ENCODE measurements around the gene KRTAP2-3. TPM values are rescaled to one million over a fixed set of nuclear protein-coding genes. Genes with fewer than 3 reads are reported as not detected.
"Not testable (repeated sequence)": the region's sequence is repeated elsewhere in the genome, so short reads cannot be mapped to it uniquely, and the experiment has no call there.

Gene KRTAP2-3
- total RNA-seq, 1 donor from 2014 or later, result 26.7 TPM

DNA sequence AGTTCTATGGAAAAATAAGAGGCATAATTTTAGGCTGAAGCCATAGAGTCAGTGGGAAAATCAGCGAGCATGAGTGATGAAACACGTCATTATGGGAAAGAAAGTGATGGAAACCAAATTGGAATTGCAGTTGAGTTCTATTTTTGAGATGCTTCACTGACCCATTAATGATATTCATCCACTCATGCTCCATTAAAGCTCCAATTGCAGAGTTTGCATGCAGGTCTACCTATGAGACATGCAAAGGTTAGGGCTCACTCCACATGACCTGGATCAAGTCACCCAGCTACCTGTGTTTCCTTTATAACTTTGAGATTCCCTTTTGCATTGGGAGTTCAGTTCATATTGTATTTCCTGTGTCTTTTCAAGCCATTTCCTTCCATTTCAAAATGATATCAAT, 13.8 kb upstream of the KRTAP2-3 start:
- TF ChIP-seq, protein P1, sequence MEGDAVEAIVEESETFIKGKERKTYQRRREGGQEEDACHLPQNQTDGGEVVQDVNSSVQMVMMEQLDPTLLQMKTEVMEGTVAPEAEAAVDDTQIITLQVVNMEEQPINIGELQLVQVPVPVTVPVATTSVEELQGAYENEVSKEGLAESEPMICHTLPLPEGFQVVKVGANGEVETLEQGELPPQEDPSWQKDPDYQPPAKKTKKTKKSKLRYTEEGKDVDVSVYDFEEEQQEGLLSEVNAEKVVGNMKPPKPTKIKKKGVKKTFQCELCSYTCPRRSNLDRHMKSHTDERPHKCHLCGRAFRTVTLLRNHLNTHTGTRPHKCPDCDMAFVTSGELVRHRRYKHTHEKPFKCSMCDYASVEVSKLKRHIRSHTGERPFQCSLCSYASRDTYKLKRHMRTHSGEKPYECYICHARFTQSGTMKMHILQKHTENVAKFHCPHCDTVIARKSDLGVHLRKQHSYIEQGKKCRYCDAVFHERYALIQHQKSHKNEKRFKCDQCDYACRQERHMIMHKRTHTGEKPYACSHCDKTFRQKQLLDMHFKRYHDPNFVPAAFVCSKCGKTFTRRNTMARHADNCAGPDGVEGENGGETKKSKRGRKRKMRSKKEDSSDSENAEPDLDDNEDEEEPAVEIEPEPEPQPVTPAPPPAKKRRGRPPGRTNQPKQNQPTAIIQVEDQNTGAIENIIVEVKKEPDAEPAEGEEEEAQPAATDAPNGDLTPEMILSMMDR (conservative IDR thresholded peaks at IDR 0.05; ENCODE audit: low read depth, low read length), result no peak
- H3K4me3 ChIP-seq (ENCODE audit: low read depth, low read length), result no peak overlapping the region
- no peak for DNase-seq (ENCODE audit: low read depth)

DNA sequence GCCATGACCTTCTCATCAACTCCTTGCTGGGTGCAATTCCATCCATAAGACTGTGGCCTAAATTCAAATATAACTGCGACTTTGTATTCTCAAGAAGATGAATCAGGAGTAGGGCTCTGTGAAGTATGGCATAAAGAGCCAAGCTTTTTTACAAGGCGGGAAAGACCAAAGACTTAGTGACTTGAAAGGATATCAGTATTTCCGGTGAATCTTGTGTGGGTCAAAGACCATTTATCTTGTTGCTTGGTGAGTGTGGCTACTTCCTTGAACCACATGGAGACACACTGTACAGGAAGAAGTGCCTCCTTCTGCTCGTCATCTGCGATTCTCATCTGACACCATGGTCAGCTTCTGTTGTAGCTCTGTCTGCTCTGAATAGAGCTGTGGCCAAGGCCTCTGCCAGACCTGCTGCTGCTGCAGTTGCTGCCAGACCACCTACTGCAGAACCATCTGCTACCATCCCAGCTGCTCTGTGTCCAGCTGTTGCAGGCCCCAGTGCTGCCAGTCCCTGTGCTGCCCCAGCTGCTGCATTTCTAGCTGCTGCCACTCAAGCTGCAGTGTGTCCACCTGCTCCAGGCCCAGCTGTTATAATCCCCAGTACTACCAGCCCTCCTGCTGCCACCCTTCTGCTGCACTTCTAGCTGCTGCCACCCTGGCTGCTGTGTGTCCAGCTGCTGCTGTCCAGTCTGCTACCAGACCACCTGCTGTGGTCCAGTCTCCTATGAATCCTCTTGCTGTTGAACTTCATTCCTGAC, 11.9 kb upstream of the KRTAP2-3 start:
- H3K4me3 ChIP-seq (ENCODE audit: low read depth, low read length), result no peak overlapping the region
- TF ChIP-seq, protein P1 (conservative IDR thresholded peaks at IDR 0.05; ENCODE audit: low read depth, low read length), result no peak
- no peak for DNase-seq (ENCODE audit: low read depth)

DNA sequence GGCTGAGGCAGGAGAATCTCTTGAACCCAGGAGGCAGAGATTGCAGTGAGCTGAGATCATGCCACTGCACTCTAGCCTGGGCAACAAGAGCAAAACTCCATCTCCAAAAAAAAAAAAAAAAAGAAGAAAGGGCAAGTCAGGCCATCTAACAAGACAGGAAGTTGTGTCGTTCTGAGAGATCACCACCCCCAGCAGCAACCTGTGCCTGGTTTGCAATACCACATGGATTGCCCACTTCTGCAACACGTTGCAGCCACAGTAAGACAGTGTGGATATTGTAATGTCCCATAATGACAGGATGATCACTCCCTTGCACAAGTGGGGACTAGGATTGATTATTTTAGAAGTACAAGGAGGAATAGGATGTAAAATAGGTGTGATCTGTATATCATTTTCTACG, 9.1 kb upstream of the KRTAP2-3 start:
- TF ChIP-seq, protein P1 (conservative IDR thresholded peaks at IDR 0.05; ENCODE audit: low read depth, low read length), result no peak
- H3K4me3 ChIP-seq (ENCODE audit: low read depth, low read length), result no peak overlapping the region
- DNase-seq (ENCODE audit: low read depth), result no peak

DNA sequence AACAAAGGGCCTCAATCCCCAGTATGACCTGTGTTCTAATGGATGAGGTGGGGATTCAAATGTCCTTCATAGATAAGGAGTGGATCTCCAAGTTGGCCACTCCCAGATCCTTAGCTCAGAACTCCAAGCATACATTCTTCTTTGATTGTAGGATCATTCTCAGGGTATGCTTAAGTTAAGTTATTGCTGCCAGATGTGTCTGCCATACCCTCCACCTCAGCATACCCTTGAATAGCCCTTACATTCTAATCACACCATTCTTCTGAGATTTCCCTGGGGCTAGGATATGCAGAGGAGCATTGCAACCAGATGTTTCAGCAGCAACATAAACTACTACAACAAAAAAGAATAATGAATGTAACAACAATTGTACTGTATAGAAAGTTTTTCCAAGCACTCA, 7.4 kb upstream of the KRTAP2-3 start:
- no peak for DNase-seq (ENCODE audit: low read depth)
- TF ChIP-seq, protein P1 (conservative IDR thresholded peaks at IDR 0.05; ENCODE audit: low read depth, low read length), result no peak
- no peak overlapping the region for H3K4me3 ChIP-seq (ENCODE audit: low read depth, low read length)

DNA sequence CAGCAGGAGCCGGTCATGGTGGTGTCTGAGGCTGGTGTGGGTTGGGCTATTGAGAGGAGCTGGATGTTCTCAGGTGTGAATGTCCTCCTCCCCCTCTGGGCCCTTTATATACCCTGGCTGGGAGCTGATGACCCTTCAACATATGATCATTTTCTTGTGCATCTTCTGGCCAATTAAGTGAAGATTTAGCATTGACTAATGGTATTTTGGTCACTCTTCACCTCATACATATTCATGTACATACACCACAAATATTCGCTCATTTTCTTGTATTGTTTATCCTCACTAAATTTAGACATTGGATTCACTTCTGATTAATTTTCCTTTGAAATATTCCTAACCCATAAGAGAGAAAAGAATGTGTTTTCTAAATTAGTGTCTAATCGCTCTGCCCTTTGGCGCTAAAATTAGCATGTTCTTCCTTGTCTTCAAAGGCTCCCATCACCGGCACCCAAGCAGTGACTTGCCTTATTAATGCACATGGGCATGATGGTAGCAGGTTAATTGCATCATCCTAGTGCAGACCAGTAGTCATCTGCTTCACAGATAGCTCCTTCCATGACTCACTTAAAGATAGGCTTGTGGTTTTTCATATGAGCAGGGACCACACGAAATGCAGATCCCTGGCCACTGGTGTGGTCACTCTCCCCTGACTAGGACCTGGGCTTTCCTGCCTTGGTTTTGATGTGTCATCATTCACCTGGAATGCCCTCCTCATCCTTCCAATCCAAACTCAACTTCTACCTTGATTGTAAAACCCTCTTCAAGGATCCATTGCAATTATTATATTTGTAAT, 6.1 kb upstream of the KRTAP2-3 start, which contains the start of gene KRTAP2-4:
Gene KRTAP2-4 (minus strand): TSS at position 51 of the 796 bp plus-strand sequence. CDS start 34 bp downstream, at position 17.
- H3K4me3 ChIP-seq (ENCODE audit: low read depth, low read length), result no peak within 1 kb of the TSS
- peak; percentile 76 for DNase-seq (ENCODE audit: low read depth)
- TF ChIP-seq, protein P1 (conservative IDR thresholded peaks at IDR 0.05; ENCODE audit: low read depth, low read length), result no peak

DNA sequence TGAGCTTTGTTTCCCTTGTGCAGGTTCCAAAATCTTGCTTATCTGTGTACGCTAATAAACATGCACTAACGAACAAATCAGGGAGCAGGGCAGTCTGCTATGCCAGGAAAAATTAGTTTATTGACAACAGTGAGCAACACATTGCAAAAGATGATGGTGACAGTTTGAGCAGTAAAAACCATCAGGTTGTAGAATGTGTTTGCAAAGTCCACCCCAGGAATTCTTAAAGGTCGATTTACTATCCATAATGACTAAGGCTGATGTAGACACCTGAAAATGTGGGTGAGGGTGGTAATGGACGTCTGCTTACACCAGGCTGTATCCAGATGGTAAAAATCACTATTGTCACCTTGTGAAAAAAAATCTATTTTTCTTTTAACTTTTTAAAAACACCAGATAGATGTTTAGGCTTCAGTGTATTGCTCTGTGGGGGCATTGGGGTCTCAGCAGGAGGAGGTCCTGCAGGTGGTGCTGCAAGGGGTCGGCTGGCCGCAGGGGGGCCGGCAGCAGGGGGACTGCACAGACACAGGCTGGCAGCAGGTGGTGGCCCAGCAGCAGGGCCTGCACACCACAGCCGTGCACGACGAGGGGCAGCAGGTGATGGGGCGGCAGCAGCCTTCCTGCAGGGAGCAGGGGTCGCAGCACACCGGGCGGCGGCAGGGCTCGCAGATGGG, 5.2 kb upstream of the KRTAP2-3 start:
- H3K4me3 ChIP-seq (ENCODE audit: low read depth, low read length); DNase-seq (ENCODE audit: low read depth): not testable (repeated sequence)

DNA sequence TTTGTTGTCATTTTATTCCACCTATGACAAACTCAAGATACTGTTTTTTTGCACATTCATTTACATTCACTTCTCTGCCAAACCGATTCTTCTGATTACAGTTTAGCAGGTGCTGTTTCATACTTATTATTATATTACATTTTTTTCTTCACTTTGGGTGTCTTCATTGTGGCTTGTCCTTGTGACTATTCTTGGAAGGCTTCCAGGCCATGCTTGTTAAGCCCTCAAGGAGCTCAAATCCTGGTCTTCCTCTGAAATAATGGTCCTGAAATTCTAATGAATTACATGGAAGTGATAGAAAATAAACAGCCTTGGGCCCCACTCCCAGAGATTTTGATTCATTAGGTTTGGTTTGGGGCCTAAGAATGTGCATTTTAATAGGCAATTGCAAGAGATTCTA, 4.4 kb upstream of the KRTAP2-3 start:
- TF ChIP-seq, protein P1 (conservative IDR thresholded peaks at IDR 0.05; ENCODE audit: low read depth, low read length), result no peak
- no peak for DNase-seq (ENCODE audit: low read depth)
- no peak overlapping the region for H3K4me3 ChIP-seq (ENCODE audit: low read depth, low read length)
